K562 (cell line): ENCODE data around the gene FAF2. TPM values are rescaled to one million over a fixed set of nuclear protein-coding genes. Genes with fewer than 3 reads are reported as not detected.
A peak's percentile ranks its signal among the peaks of the same experiment; 100 is the strongest.

Experiments used
- CHCHD3 ChIP-seq: fragments of 250-450 bp; sonication (Bioruptor Pico); IDR thresholded peaks from 2 replicates; pipeline ENCODE4 v2.1.2; 2022; ENCODE audit warnings: mild to moderate bottlenecking
- ETV6 ChIP-seq, 3 experiments: fragments of 150-350 bp in 1 of 3; sonication (generic) in 1 of 3; formaldehyde crosslinking in 1 of 3; IDR thresholded peaks; 2 replicates each; pipeline versions ENCODE4 v1.6.1 to v1.8.0; 2014 to 2022; ENCODE audit warnings: borderline replicate concordance in 2 of 3, low read depth in 2 of 3, antibody characterized with exemption in 1 of 3, low read length in 1 of 3, mild to moderate bottlenecking in 1 of 3, missing genetic modification reagents in 1 of 3
- FOSL1 ChIP-seq: fragments of 200-800 bp; sonication (Bioruptor generic); conservative IDR thresholded peaks from 2 replicates; pipeline ENCODE4 v1.6.1; 2016; ENCODE audit warnings: missing genetic modification characterization, missing compliant biosample characterization
- JUND ChIP-seq, 2 experiments: IDR thresholded peaks; 2 replicates in 1 of 2; 3 replicates in 1 of 2; pipeline ENCODE4 v1.6.1; 2011; ENCODE audit warnings: borderline replicate concordance in 2 of 2, low read depth in 2 of 2, low read length in 2 of 2, improper control_type of control experiment in 1 of 2, missing biosample characterization in 1 of 2, missing genetic modification characterization in 1 of 2, missing genetic modification reagents in 1 of 2
- KLF6 ChIP-seq: fragments of 250-450 bp; sonication (Bioruptor Pico); IDR thresholded peaks from 2 replicates; pipeline ENCODE4 v1.4.0; 2020; ENCODE audit warnings: mild to moderate bottlenecking, moderate library complexity, borderline replicate concordance
- MEIS2 ChIP-seq: fragments of 450-650 bp; IDR thresholded peaks from 2 replicates; pipeline ENCODE4 v1.6.1; 2014; ENCODE audit warnings: mild to moderate bottlenecking; ENCODE audit not compliant: partially characterized antibody
- NR0B1 ChIP-seq: fragments of 450-650 bp; IDR thresholded peaks from one replicate; pipeline ENCODE4 v1.6.1; 2018; ENCODE audit warnings: mild to moderate bottlenecking, moderate library complexity; ENCODE audit not compliant: partially characterized antibody
- NR2C2 ChIP-seq, 2 experiments: fragments of 200-800 bp in 1 of 2; sonication (Bioruptor generic) in 1 of 2; sonication (generic) in 1 of 2; formaldehyde crosslinking in 1 of 2; IDR thresholded peaks; 2 replicates each; pipeline versions ENCODE4 v1.6.1 to v1.8.0; 2016 to 2022; ENCODE audit warnings: mild to moderate bottlenecking in 1 of 2, missing compliant biosample characterization in 1 of 2, missing genetic modification characterization in 1 of 2, missing genetic modification reagents in 1 of 2
- RFX1 ChIP-seq: fragments of 450-650 bp; IDR thresholded peaks from 2 replicates; pipeline ENCODE4 v1.6.1; 2016; ENCODE audit warnings: mild to moderate bottlenecking, moderate library complexity
- SMARCA5 ChIP-seq: fragments of 450-650 bp; IDR thresholded peaks from 2 replicates; pipeline ENCODE4 v1.6.1; 2016
- VEZF1 ChIP-seq: fragments of 200-800 bp; sonication (Bioruptor generic); IDR thresholded peaks from 2 replicates; pipeline ENCODE4 v1.6.1; 2017; ENCODE audit warnings: missing genetic modification characterization, missing compliant biosample characterization
- ZNF589 ChIP-seq: fragments of 200-800 bp; sonication (Bioruptor generic); IDR thresholded peaks from 2 replicates; pipeline ENCODE4 v1.6.1; 2016; ENCODE audit warnings: low read depth, missing genetic modification characterization, missing compliant biosample characterization
- ZNF592 ChIP-seq: fragments of 450-650 bp; IDR thresholded peaks from 2 replicates; pipeline ENCODE4 v1.6.1; 2017; ENCODE audit warnings: antibody characterized with exemption, mild to moderate bottlenecking
- polyA plus RNA-seq, 8 experiments: library from polyadenylated mRNA; depleted of rRNA in 4 of 8; stranded (reverse) in 5 of 8; unstranded in 3 of 8; fragments of >200 nt; fragmentation: Nextera tagmentation in 2 of 8; fragmentation: Illumina TruSeq in 1 of 8; extraction: Ambion mirVana in 2 of 8; extraction: Trizol in 1 of 8; gene quantifications; 2 replicates each; pipeline versions ENCODE4 v1.2.1 to v1.2.3, GENCODE V29; 2011 to 2014; ENCODE audit warnings: inconsistent platforms in 1 of 8, missing spikeins in 1 of 8
- total RNA-seq, 7 experiments: library from RNA; depleted of rRNA in 6 of 7; stranded (reverse); fragments of >200 nt in 6 of 7; fragmentation: Illumina TruSeq in 2 of 7; extraction: Trizol in 2 of 7; gene quantifications; 2 replicates each; pipeline versions ENCODE4 v1.2.1 to v1.2.3, GENCODE V29; 2011 to 2021; ENCODE audit warnings: low replicate concordance in 1 of 7

FAF2 gene
- total and polyA plus RNA-seq, 9 of the 15 experiments (the other 6 are each of a cell fraction or from before 2014, with no cell fraction given), result 25.0 to 44.6 (median 36.1) TPM

GRCh38 chr5:176543428-176544182 is 95.4 kb downstream of the FAF2 start (continued):
- TF ChIP-seq JUND (IDR thresholded peaks at IDR 0.05; ENCODE audit: borderline replicate concordance, low read depth, low read length), result peak; percentile 14; the same call in 1 of the 2 replicates
- no peak for TF ChIP-seq JUND (tag; IDR thresholded peaks at IDR 0.05; ENCODE audit: borderline replicate concordance, low read depth, low read length)
- TF ChIP-seq VEZF1, result peak; percentile 51
- TF ChIP-seq ETV6 (IDR thresholded peaks at IDR 0.05; ENCODE audit: borderline replicate concordance in 1 of 2, low read depth in 2 of 2, low read length in 1 of 2), result no peak
- TF ChIP-seq ETV6 (CRISPR knock-in tag; IDR thresholded peaks at IDR 0.05; ENCODE audit: borderline replicate concordance), result no peak
- no peak for TF ChIP-seq FOSL1
- TF ChIP-seq NR0B1, result no peak
- no peak for TF ChIP-seq SMARCA5
- TF ChIP-seq NR2C2 (CRISPR knock-in tag; IDR thresholded peaks at IDR 0.05), result peak; percentile 47; the same call in 1 of the 2 replicates
- TF ChIP-seq NR2C2 (tag; IDR thresholded peaks at IDR 0.05), result peak; percentile 72
- peak; percentile 4 for TF ChIP-seq MEIS2
- no peak for TF ChIP-seq RFX1
- no peak for TF ChIP-seq ZNF592
- TF ChIP-seq KLF6 (CRISPR knock-in tag), result no peak; the same call in 1 of the 2 replicates
- TF ChIP-seq ZNF589 (CRISPR knock-in tag), result no peak
- peak; percentile 15; the same call in 1 of the 2 replicates for TF ChIP-seq CHCHD3
